Thyroid gland (tissue), 4 donors: ENCODE results near the gene TRPC1.

ENCODE experiments used
- POLR2A ChIP-seq, 2 donors: fragments of 450-650 bp; IDR thresholded peaks; one replicate each; pipeline ENCODE4 v1.6.1; 2017; ENCODE audit warnings: antibody characterized with exemption in 2 of 2, mild to moderate bottlenecking in 2 of 2, moderate library complexity in 1 of 2
- TF ChIP-seq, protein P1 (sequence below), 6 experiments: fragments of 200-600 bp in 3 of 6; fragments of 450-650 bp in 3 of 6; sonication (generic) in 3 of 6; IDR thresholded peaks; one replicate each; pipeline ENCODE4 v1.5.1; 2016 to 2019; ENCODE audit warnings: antibody characterized with exemption in 6 of 6, mild to moderate bottlenecking in 2 of 6, inconsistent platforms in 1 of 6, moderate library complexity in 1 of 6

- TF ChIP-seq, protein P1, sequence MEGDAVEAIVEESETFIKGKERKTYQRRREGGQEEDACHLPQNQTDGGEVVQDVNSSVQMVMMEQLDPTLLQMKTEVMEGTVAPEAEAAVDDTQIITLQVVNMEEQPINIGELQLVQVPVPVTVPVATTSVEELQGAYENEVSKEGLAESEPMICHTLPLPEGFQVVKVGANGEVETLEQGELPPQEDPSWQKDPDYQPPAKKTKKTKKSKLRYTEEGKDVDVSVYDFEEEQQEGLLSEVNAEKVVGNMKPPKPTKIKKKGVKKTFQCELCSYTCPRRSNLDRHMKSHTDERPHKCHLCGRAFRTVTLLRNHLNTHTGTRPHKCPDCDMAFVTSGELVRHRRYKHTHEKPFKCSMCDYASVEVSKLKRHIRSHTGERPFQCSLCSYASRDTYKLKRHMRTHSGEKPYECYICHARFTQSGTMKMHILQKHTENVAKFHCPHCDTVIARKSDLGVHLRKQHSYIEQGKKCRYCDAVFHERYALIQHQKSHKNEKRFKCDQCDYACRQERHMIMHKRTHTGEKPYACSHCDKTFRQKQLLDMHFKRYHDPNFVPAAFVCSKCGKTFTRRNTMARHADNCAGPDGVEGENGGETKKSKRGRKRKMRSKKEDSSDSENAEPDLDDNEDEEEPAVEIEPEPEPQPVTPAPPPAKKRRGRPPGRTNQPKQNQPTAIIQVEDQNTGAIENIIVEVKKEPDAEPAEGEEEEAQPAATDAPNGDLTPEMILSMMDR (IDR thresholded peaks at IDR 0.05), result no peak
- no peak for TF ChIP-seq POLR2A (IDR thresholded peaks at IDR 0.05)
Measured at GRCh38 chr3:142734834-142735233, 11.0 kb downstream of the TRPC1 start.
